WTC11 (cell line): ENCODE data around the gene ZBP1. TPM values are rescaled to one million over a fixed set of nuclear protein-coding genes. Genes with fewer than 3 reads are reported as not detected.

Experiments
- ATAC-seq: fragments of 200-7000 bp; cut with Tn5 transposase; 2 replicates; pipeline ENCODE4 v1.10.0; 2021; ENCODE audit warnings: mild to moderate bottlenecking, moderate library complexity
- CTCF ChIA-PET: fragments of 300-600 bp; sonication (Branson Sonifier 250); formaldehyde crosslinking; loops from one replicate; lab custom pipeline; 2021; ENCODE audit warnings: antibody characterized with exemption; lab: Charles Lee
- POLR2A ChIA-PET: fragments of 350-600 bp; sonication (Branson Sonifier 250); formaldehyde crosslinking; loops from one replicate; lab custom pipeline; 2021; ENCODE audit warnings: antibody characterized with exemption; lab: Charles Lee
- DNase-seq: peaks from one replicate; pipeline ENCODE4 v3.0.0; 2021; ENCODE audit warnings: low spot score
- H3K27ac Mint-ChIP-seq: 2 replicates; pipeline ENCODE4 v1.8.0; 2021; ENCODE audit warnings: mixed read lengths
- H3K27me3 Mint-ChIP-seq: 2 replicates; pipeline ENCODE4 v1.8.0; 2021; ENCODE audit warnings: low read depth, mild to moderate bottlenecking, moderate library complexity, mixed read lengths
- H3K36me3 Mint-ChIP-seq: 2 replicates; pipeline ENCODE4 v1.8.0; 2021; ENCODE audit warnings: mixed read lengths
- H3K4me1 Mint-ChIP-seq: 2 replicates; pipeline ENCODE4 v1.8.0; 2022; ENCODE audit warnings: mixed read lengths
- H3K4me3 Mint-ChIP-seq: 2 replicates; pipeline ENCODE4 v1.8.0; 2021; ENCODE audit warnings: mild to moderate bottlenecking, moderate library complexity, mixed read lengths
- H3K9me3 Mint-ChIP-seq: 2 replicates; pipeline ENCODE4 v1.8.0; 2021; ENCODE audit warnings: mixed read lengths
- ATF1 ChIP-seq: sonication (generic); formaldehyde crosslinking; IDR thresholded peaks from 2 replicates; pipeline ENCODE4 v1.8.1; 2023; ENCODE audit warnings: mild to moderate bottlenecking, moderate library complexity, missing genetic modification reagents
- E2F5 ChIP-seq: sonication (generic); formaldehyde crosslinking; IDR thresholded peaks from 2 replicates; pipeline ENCODE4 v1.8.1; 2022; ENCODE audit warnings: mild to moderate bottlenecking, moderate library complexity, missing genetic modification reagents
- EMX1 ChIP-seq: fragments of 250-450 bp; sonication (Bioruptor Pico); IDR thresholded peaks from 2 replicates; pipeline ENCODE4 v1.8.0; 2021; ENCODE audit warnings: mild to moderate bottlenecking
- GABPB1 ChIP-seq: sonication (generic); formaldehyde crosslinking; IDR thresholded peaks from 2 replicates; pipeline ENCODE4 v1.8.1; 2023; ENCODE audit warnings: mild to moderate bottlenecking, missing genetic modification reagents
- GRHL2 ChIP-seq: fragments of 250-450 bp; sonication (Bioruptor Pico); IDR thresholded peaks from 2 replicates; pipeline ENCODE4 v1.8.0; 2022; ENCODE audit warnings: mild to moderate bottlenecking, moderate library complexity; ENCODE audit not compliant: insufficient replicate concordance, severe bottlenecking
- HMGA2 ChIP-seq: fragments of 250-450 bp; sonication (Bioruptor Pico); IDR thresholded peaks from 2 replicates; pipeline ENCODE4 v1.4.0; 2021; ENCODE audit warnings: mild to moderate bottlenecking, moderate library complexity
- KAT7 ChIP-seq: sonication (generic); formaldehyde crosslinking; IDR thresholded peaks from 2 replicates; pipeline ENCODE4 v1.8.1; 2023; ENCODE audit warnings: missing genetic modification reagents, mild to moderate bottlenecking, borderline replicate concordance
- MXD4 ChIP-seq: fragments of 250-450 bp; sonication (Bioruptor Pico); IDR thresholded peaks from 2 replicates; pipeline ENCODE4 v1.8.0; 2021; ENCODE audit warnings: mild to moderate bottlenecking, moderate library complexity, borderline replicate concordance
- NFYB ChIP-seq: sonication (generic); formaldehyde crosslinking; conservative IDR thresholded peaks from 2 replicates; pipeline ENCODE4 v1.8.0; 2022; ENCODE audit warnings: low read depth, missing genetic modification reagents
- NR2C2 ChIP-seq: sonication (generic); formaldehyde crosslinking; IDR thresholded peaks from 2 replicates; pipeline ENCODE4 v1.8.0; 2022; ENCODE audit warnings: mild to moderate bottlenecking, missing genetic modification reagents
- PREB ChIP-seq: sonication (generic); formaldehyde crosslinking; IDR thresholded peaks from 2 replicates; pipeline ENCODE4 v1.8.1; 2022; ENCODE audit warnings: mild to moderate bottlenecking, missing genetic modification reagents, moderate library complexity, borderline replicate concordance
- SMAD4 ChIP-seq: sonication (generic); formaldehyde crosslinking; IDR thresholded peaks from 2 replicates; pipeline ENCODE4 v1.8.0; 2022; ENCODE audit warnings: mild to moderate bottlenecking, missing genetic modification reagents
- SOX15 ChIP-seq: fragments of 250-450 bp; sonication (Bioruptor Pico); IDR thresholded peaks from 2 replicates; pipeline ENCODE4 v1.9.0; 2021; ENCODE audit warnings: mild to moderate bottlenecking
- ZNF121 ChIP-seq: sonication (generic); formaldehyde crosslinking; IDR thresholded peaks from 2 replicates; pipeline ENCODE4 v1.8.0; 2023; ENCODE audit warnings: missing genetic modification reagents
- ZNF281 ChIP-seq: sonication (generic); formaldehyde crosslinking; IDR thresholded peaks from 2 replicates; pipeline ENCODE4 v1.8.0; 2023; ENCODE audit warnings: mild to moderate bottlenecking, missing genetic modification reagents
- ZNF317 ChIP-seq: sonication (generic); formaldehyde crosslinking; IDR thresholded peaks from 2 replicates; pipeline ENCODE4 v1.8.1; 2023; ENCODE audit warnings: low read depth, mild to moderate bottlenecking, moderate library complexity, missing genetic modification reagents, borderline replicate concordance
- ZNF396 ChIP-seq: fragments of 250-450 bp; sonication (Bioruptor Pico); IDR thresholded peaks from 2 replicates; pipeline ENCODE4 v1.8.0; 2021; ENCODE audit warnings: mild to moderate bottlenecking, moderate library complexity, borderline replicate concordance
- ZNF416 ChIP-seq: fragments of 250-450 bp; sonication (Bioruptor Pico); IDR thresholded peaks from 2 replicates; pipeline ENCODE4 v1.9.0; 2021; ENCODE audit warnings: mild to moderate bottlenecking, inconsistent platforms
- ZNF423 ChIP-seq: fragments of 250-450 bp; sonication (Bioruptor Pico); IDR thresholded peaks from 2 replicates; pipeline ENCODE4 v2.1.2; 2022; ENCODE audit warnings: mild to moderate bottlenecking, moderate library complexity
- ZNF512 ChIP-seq: sonication (generic); formaldehyde crosslinking; IDR thresholded peaks from 2 replicates; pipeline ENCODE4 v1.8.1; 2022; ENCODE audit warnings: missing genetic modification reagents, borderline replicate concordance
- total RNA-seq: library from RNA; stranded (reverse); gene quantifications from 3 replicates; pipeline ENCODE4 v1.2.3, GENCODE V29; 2021
- TF ChIP-seq, protein P1 (sequence below): sonication (generic); formaldehyde crosslinking; IDR thresholded peaks from 2 replicates; pipeline ENCODE4 v1.8.0; 2022; ENCODE audit warnings: mild to moderate bottlenecking, missing genetic modification reagents
- TF ChIP-seq, protein P2 (sequence below): sonication (generic); formaldehyde crosslinking; IDR thresholded peaks from 2 replicates; pipeline ENCODE4 v1.8.1; 2022; ENCODE audit warnings: low read depth, mild to moderate bottlenecking, moderate library complexity, missing genetic modification reagents, borderline replicate concordance
- TF ChIP-seq, protein P3 (sequence below): sonication (generic); formaldehyde crosslinking; conservative IDR thresholded peaks from 2 replicates; pipeline ENCODE4 v1.8.1; 2022; ENCODE audit warnings: mild to moderate bottlenecking, missing genetic modification reagents

The ZBP1 gene
- total RNA-seq, 1 experiment from 2014 or later = not detected

DNA sequence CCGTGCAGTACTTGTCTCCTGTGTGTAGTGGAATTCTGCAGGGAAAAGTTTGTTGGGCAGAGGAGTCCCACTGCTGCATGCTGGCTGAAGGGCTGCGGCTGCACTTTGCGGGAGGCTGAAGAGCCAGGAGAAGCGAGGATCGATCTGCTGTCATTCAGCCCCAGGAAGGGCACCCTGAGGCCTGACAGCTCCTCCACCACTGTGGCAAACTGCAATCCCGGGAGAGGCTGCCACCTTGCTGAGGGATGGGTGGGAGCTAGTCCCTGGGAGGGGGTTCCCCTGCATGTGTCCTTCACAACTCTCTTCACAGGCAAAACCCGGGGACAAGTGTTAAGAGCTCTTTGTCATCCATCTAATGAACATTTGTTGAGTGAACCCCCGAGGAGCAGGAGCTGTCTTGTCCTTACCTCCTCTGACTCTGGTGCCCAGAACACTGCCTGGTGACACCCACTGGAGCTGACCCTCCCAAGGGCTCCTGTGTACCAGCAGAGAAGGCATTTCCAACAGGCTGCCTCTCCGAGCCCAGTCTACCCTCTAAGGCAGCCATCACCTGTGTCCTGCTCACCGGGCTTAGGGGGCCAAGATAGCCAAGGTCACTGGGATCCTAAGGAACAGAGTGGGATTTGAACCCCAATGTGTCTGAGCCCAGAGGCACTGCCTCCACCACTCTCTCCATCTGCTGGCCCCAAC lies 41.6 kb downstream of the ZBP1 start:
- CTCF ChIA-PET = no interaction called here

GRCh38 chr20:57577679-57578475 lies 42.3 kb downstream of the ZBP1 start:
- Mint-ChIP-seq H3K9me3 (no peaks in the 10 kb centered on the region), H3K4me1 (peaks cover 31% of the 10 kb centered on the region), H3K27me3 (peaks cover 3% of the 10 kb centered on the region), H3K27ac (no peak overlapping the region), H3K4me3 (no peak overlapping the region), H3K36me3 (no peaks in the 10 kb centered on the region)
- ChIA-PET POLR2A (no interaction called here), CTCF (interaction anchor here (1.3 kb wide), 2 partner anchors 64 to 79 kb away, joined by 3 to 4 read pairs; no protein-coding TSS in a partner anchor)
- ATAC-seq (no peak), DNase-seq (no peak)
- TF ChIP-seq ZNF281 = no peak
- no peak for TF ChIP-seq PREB (CRISPR knock-in tag)
- TF ChIP-seq HMGA2 (CRISPR knock-in tag) = no peak
- TF ChIP-seq ZNF423 = no peak
- TF ChIP-seq, protein P1, sequence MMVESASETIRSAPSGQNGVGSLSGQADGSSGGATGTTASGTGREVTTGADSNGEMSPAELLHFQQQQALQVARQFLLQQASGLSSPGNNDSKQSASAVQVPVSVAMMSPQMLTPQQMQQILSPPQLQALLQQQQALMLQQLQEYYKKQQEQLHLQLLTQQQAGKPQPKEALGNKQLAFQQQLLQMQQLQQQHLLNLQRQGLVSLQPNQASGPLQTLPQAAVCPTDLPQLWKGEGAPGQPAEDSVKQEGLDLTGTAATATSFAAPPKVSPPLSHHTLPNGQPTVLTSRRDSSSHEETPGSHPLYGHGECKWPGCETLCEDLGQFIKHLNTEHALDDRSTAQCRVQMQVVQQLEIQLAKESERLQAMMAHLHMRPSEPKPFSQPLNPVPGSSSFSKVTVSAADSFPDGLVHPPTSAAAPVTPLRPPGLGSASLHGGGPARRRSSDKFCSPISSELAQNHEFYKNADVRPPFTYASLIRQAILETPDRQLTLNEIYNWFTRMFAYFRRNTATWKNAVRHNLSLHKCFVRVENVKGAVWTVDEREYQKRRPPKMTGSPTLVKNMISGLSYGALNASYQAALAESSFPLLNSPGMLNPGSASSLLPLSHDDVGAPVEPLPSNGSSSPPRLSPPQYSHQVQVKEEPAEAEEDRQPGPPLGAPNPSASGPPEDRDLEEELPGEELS = no peak
- TF ChIP-seq ZNF317 (CRISPR knock-in tag) = no peak
- no peak for TF ChIP-seq NR2C2
- TF ChIP-seq ZNF416 (CRISPR knock-in tag) = no peak
- TF ChIP-seq NFYB (CRISPR knock-in tag) = no peak
- no peak for TF ChIP-seq ZNF121 (CRISPR knock-in tag)
- TF ChIP-seq EMX1 (CRISPR knock-in tag) = no peak
- no peak for TF ChIP-seq ATF1 (CRISPR knock-in tag)
- no peak for TF ChIP-seq SOX15
- TF ChIP-seq E2F5 (CRISPR knock-in tag) = no peak
- TF ChIP-seq, protein P2, sequence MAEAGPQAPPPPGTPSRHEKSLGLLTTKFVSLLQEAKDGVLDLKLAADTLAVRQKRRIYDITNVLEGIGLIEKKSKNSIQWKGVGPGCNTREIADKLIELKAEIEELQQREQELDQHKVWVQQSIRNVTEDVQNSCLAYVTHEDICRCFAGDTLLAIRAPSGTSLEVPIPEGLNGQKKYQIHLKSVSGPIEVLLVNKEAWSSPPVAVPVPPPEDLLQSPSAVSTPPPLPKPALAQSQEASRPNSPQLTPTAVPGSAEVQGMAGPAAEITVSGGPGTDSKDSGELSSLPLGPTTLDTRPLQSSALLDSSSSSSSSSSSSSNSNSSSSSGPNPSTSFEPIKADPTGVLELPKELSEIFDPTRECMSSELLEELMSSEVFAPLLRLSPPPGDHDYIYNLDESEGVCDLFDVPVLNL (CRISPR knock-in tag) = no peak
- no peak for TF ChIP-seq MXD4 (CRISPR knock-in tag)
- TF ChIP-seq GRHL2 (CRISPR knock-in tag) = no peak
- TF ChIP-seq ZNF396 (CRISPR knock-in tag) = no peak
- TF ChIP-seq ZNF512 (CRISPR knock-in tag) = no peak

More for the DNA sequence above, 41.6 kb downstream of the ZBP1 start:
- H3K27me3 Mint-ChIP-seq = peaks cover 3% of the 10 kb centered on the region
- H3K27ac Mint-ChIP-seq = no peak overlapping the region
- no peak overlapping the region for H3K4me3 Mint-ChIP-seq
- no peak for DNase-seq
- no peaks in the 10 kb centered on the region for H3K9me3 Mint-ChIP-seq
- TF ChIP-seq MXD4 (CRISPR knock-in tag) = no peak
- no peak for TF ChIP-seq KAT7 (CRISPR knock-in tag)
- TF ChIP-seq GABPB1 (CRISPR knock-in tag) = no peak
- no peak for TF ChIP-seq GRHL2 (CRISPR knock-in tag)
- no peak for TF ChIP-seq SMAD4 (CRISPR knock-in tag)
- TF ChIP-seq, protein P3, sequence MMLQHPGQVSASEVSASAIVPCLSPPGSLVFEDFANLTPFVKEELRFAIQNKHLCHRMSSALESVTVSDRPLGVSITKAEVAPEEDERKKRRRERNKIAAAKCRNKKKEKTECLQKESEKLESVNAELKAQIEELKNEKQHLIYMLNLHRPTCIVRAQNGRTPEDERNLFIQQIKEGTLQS = no peak
- TF ChIP-seq, all 79 proteins: peak for 0
- Mint-ChIP-seq H3K4me1 (peaks cover 25% of the 10 kb centered on the region), H3K36me3 (no peaks in the 10 kb centered on the region)
- POLR2A ChIA-PET = no interaction called here
- no peak for ATAC-seq
